ENCODE measurements around the gene MTMR3.

- TF ChIP-seq BHLHE40 (IDR thresholded peaks at IDR 0.05; ENCODE audit: low read depth, low read length) (no peak), HDAC2 (IDR thresholded peaks at IDR 0.05) (no peak), ZFP36 (IDR thresholded peaks at IDR 0.05; ENCODE audit: borderline replicate concordance, partially characterized antibody) (no peak), CHD2 (IDR thresholded peaks at IDR 0.05; ENCODE audit: low read length, partially characterized antibody) (no peak), NFE2L2 (conservative IDR thresholded peaks at IDR 0.05; ENCODE audit: low read length) (no peak), POLR2A (IDR thresholded peaks at IDR 0.05; ENCODE audit: low read length) (no peak), CEBPB (IDR thresholded peaks at IDR 0.05) (no peak), CHD4 (IDR thresholded peaks at IDR 0.05; ENCODE audit: borderline replicate concordance) (no peak)
- TF ChIP-seq, protein P1, sequence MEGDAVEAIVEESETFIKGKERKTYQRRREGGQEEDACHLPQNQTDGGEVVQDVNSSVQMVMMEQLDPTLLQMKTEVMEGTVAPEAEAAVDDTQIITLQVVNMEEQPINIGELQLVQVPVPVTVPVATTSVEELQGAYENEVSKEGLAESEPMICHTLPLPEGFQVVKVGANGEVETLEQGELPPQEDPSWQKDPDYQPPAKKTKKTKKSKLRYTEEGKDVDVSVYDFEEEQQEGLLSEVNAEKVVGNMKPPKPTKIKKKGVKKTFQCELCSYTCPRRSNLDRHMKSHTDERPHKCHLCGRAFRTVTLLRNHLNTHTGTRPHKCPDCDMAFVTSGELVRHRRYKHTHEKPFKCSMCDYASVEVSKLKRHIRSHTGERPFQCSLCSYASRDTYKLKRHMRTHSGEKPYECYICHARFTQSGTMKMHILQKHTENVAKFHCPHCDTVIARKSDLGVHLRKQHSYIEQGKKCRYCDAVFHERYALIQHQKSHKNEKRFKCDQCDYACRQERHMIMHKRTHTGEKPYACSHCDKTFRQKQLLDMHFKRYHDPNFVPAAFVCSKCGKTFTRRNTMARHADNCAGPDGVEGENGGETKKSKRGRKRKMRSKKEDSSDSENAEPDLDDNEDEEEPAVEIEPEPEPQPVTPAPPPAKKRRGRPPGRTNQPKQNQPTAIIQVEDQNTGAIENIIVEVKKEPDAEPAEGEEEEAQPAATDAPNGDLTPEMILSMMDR (IDR thresholded peaks at IDR 0.05) = no peak
- TF ChIP-seq, protein P2, sequence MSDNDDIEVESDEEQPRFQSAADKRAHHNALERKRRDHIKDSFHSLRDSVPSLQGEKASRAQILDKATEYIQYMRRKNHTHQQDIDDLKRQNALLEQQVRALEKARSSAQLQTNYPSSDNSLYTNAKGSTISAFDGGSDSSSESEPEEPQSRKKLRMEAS (IDR thresholded peaks at IDR 0.05) = no peak
Measured at GRCh38 chr22:29994943-29995342, 112.0 kb downstream of the MTMR3 start.

All from A549 (cell line).